LNCAP (cell line): ENCODE data around the gene JMJD6.

Source experiments
- TF ChIP-seq, protein P1 (sequence below): fragments of 450-650 bp; IDR thresholded peaks from 2 replicates; pipeline ENCODE4 v1.5.1; 2017; ENCODE audit warnings: mild to moderate bottlenecking

JMJD6 gene

GRCh38 chr17:76752006-76752405 is 25.6 kb upstream of the JMJD6 start:
- TF ChIP-seq, protein P1, sequence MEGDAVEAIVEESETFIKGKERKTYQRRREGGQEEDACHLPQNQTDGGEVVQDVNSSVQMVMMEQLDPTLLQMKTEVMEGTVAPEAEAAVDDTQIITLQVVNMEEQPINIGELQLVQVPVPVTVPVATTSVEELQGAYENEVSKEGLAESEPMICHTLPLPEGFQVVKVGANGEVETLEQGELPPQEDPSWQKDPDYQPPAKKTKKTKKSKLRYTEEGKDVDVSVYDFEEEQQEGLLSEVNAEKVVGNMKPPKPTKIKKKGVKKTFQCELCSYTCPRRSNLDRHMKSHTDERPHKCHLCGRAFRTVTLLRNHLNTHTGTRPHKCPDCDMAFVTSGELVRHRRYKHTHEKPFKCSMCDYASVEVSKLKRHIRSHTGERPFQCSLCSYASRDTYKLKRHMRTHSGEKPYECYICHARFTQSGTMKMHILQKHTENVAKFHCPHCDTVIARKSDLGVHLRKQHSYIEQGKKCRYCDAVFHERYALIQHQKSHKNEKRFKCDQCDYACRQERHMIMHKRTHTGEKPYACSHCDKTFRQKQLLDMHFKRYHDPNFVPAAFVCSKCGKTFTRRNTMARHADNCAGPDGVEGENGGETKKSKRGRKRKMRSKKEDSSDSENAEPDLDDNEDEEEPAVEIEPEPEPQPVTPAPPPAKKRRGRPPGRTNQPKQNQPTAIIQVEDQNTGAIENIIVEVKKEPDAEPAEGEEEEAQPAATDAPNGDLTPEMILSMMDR: no peak

DNA sequence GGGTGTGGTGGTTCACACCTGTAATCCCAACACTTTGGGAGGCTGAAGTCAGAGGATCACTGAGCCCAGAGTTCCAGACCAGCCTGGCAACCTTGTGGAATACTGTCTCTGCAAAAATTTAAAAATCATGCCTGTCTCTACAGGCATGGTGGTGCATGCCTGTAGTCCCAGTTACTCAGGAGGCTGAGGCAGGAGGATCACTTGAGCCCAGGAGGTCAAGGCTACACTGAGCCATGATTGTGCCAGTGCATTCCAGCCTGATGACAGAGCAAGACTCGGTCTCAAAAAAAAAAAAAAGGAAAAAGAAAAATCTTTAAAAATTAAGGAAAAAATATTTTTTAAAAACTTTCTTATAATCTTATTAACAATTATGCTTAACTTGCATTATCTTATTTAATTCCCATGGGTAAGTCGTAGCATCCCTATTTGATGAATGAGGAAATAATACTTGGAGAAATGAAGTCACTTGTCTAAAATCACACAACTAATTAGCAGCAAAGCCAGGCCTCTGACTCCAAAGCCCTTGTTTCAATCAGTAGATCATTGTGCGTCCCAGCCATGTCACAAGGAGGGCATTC is 25.1 kb upstream of the JMJD6 start:
- TF ChIP-seq, protein P1: no peak

DNA sequence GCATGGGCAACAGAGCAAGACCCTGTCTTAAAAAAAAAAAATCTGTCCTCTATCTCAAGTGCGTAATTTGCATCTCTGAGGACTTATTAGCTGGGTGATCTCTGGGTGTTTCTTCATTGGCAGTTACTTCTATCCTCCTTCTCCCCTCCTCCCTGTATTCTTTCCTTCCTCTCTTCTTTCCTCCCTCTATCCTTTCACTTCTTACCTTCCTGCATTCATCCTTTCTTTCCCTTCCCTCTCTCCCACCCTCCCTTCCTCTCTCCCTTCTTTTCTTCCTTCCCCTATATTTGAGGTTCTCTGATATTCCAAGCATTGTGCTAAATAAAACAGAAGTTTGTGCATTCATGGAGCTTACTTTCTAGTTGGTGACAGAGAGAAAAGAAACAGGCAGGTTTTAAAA is 22.3 kb upstream of the JMJD6 start:
- TF ChIP-seq, protein P1: no peak

DNA sequence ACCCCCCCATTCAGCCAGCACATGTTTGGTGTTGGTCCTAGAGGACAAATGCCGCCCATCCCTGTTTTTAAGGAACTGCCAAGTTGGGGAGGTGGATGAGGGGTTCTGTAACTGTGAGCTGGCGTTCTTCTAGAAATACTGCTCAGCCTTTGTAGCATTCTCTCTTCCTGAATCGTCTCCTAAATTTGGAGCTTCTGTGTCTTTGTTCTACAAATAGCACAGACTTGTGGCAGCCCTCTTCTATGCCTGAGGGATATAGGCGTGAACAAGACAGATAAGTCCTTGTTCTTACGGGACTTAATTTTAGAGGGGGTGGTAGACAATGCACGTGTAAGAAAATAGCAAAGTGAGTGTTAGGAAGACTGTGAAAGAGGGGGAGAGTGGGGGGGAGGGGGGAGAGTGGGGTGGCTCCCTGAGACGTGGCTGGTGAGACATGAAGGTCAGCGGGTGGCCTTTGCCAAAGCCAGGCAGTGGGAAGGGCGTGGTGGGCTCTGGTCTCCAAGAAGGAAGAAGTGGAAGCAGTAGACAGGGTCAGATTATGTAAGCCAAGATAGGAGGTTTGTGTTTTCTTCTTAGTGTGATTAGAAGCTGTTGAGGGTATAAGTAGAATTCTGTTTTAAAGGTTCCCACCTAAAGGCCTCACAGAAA is 21.4 kb upstream of the JMJD6 start:
- TF ChIP-seq, protein P1: no peak

GRCh38 chr17:76744747-76745146 is 18.3 kb upstream of the JMJD6 start:
- TF ChIP-seq, protein P1: no peak

- TF ChIP-seq, protein P1: no peak
Observed at GRCh38 chr17:76742958-76743357, 16.6 kb upstream of the JMJD6 start.

DNA sequence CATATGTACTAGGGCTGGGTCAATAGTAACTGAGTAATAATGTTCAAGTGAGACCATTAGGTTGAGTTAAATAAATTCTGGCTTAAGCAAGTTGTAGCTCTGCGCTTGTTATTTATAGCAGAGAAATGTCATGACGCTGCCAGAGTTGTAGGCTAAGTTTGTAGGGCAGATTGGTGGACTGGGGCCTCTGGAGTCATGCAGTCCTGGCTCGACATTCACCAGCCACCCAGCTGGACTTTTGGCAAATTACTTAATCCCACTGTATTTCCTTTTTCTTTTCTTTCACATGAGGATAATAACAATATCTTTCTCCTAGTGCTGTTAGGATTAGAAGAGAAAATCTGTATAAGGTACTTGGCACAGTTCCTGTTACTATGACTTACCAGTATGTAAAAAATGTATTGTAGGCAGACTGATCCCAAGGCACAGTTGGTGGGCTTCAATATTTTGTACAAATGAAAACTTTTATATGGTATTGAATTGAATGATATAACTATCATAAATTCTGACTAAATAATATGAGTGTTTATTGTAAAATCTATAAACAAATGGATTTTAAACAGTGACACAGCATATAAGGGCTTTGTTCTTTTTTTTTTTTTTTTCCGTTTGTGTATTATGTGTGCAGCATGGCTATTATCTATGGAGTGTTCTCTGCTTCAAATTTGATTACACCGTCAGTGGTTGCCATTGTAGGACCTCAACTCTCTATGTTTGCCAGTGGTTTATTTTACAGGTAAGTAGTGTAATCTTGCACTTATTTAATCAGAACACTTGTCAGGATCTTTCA is 14.1 kb upstream of the JMJD6 start:
- TF ChIP-seq, protein P1: no peak
